Left lobe of liver (tissue), 2 donors: Measurements from ENCODE around the gene SFN. TPM values are rescaled to one million over a fixed set of nuclear protein-coding genes. Genes with fewer than 3 reads are reported as not detected.
"Not testable (repeated sequence)": the region's sequence is repeated elsewhere in the genome, so short reads cannot be mapped to it uniquely, and the experiment has no call there.

Experiments used
- ATAC-seq: fragments of 200-7000 bp; cut with Tn5 transposase; one replicate; pipeline ENCODE4 v1.9.1; 2020; ENCODE audit warnings: mild to moderate bottlenecking, moderate library complexity
- DNase-seq: peaks from one replicate; pipeline ENCODE4 v3.0.0-alpha.2; 2020; ENCODE audit warnings: low spot score
- total RNA-seq: library from RNA; stranded (reverse); gene quantifications from one replicate; pipeline ENCODE4 v1.2.1, GENCODE V29; 2021
- donor health status: DM: no; HTN: no; CAD: no; lungs with moderate emphysema.
- donor health status: DM: no; HTN: yes; CAD: no.

The SFN gene
- 0.40 TPM for total RNA-seq

GRCh38 chr1:26862781-26863684 is at the start of gene SFN:
SFN (plus strand) TSS chr1:26863149; CDS start chr1:26863213, 64 bp downstream.
- DNase-seq (no peak), ATAC-seq (no peak)

- ATAC-seq (no peak), DNase-seq (no peak)
Measured at GRCh38 chr1:26814377-26814776, 48.6 kb upstream of the SFN start.

- DNase-seq (no peak), ATAC-seq (no peak)
Measured at GRCh38 chr1:26814893-26815292, 48.1 kb upstream of the SFN start.

GRCh38 chr1:26820784-26821269 is 42.1 kb upstream of the SFN start:
- ATAC-seq (peak; percentile 67), DNase-seq (no peak)

- ATAC-seq (no peak), DNase-seq (no peak)
Measured at GRCh38 chr1:26822737-26823395, 40.1 kb upstream of the SFN start.

DNA sequence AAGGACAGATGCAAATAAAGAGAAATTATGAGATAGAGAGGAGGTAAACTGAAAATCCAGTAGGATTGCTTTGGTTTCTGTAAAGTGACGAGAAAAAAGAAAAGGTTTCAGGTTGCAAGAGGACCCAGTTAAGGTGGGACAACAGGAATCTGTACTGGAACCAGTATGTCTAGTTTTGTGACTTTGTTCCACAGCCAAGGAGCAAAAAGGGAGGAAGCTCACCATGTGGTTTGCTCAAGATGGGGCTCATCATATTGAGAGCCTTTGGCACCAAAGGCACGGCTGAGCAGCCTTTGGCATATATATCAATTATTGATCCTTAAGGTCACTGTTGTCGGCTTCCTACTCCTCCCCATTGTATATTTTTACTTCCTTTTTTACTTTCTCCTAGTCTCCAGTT is 38.2 kb upstream of the SFN start:
- ATAC-seq (no peak), DNase-seq (no peak)

DNA sequence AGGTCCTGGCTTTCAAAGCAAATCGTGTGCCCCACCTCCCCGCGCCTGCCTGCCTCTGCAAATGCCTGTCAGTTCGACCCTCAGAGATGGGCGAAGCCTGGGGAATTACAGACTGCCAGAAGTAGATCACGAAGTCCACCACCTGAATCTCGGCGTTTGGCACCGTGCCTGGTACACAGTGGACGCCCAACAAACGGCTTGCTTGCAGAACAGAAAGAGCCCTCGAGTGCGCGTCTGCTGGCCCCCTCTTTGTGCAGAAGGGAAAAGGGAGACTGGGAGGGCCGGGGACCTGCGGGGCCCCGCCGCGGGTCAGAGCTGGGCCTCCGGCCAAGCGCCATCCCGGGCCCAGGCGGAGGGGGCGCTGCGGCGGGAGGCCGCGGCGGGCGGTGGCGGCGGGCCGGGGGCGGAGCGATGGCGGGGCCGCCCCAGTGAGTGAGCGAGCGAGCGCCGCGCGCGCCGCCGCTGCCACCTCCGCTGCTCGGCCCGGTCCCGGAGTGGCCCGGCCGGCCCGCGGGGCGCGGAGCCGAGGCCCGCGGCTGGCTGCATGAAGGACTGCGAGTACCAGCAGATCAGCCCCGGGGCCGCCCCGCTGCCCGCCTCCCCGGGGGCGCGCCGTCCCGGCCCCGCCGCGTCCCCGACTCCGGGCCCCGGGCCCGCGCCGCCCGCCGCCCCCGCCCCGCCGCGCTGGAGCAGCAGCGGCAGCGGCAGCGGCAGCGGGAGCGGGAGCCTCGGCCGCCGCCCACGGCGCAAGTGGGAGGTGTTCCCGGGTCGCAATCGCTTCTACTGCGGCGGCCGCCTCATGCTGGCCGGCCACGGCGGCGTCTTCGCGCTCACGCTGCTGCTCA is 36.5 kb upstream of the SFN start, which contains the start of gene ZDHHC18:
Gene ZDHHC18, plus strand, starts transcription at position 428 of the 845 bp plus-strand sequence. Its CDS starts 117 bp downstream, at position 545.
- ATAC-seq (peak; percentile 90), DNase-seq (peak; percentile 83)

DNA sequence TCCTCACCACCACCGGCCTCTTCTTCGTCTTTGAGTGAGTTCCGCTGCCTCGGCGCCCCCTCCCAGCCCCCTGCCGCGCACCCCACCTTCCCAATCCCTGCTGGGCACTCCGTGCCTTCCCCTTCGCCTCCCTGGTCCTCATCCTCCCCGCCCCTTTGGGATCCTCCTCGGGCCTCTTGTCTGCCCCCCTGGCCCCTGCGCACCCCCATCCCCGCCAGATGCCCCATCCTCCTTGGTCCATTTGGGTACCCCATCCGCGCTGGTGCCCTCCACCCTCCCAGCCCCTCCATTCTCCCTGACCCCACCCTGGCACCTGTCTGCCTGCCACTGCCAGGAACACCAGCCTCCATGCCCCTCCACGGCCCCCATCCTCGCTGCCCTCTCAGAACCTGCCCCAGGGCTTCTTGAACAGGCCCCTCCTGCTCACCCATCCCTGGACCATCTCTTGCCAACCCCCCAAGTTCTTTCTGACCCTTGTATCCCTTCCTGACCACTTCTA is 35.8 kb upstream of the SFN start:
- DNase-seq (no peak), ATAC-seq (no peak)

DNA sequence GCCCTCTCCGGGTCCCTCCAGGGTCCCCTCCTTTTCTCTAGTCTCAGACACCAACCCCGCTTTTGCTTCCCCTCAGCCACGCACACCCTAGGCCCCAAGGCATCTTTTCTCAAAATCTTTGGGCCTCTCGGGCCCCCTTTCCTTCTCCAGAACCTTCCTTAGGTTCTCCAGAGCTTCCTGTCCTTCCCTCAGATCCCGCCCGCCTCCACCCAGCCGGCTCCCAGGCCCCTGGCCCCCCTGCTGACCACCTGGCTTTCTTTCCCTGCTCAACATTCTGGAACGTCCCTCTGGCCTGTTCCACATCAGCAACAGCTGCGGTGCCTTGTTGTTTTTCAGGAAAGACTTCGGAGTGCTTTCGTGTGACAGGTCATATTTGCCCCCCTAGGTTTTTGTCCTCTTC is 35.3 kb upstream of the SFN start:
- ATAC-seq (no peak), DNase-seq (no peak)

DNA sequence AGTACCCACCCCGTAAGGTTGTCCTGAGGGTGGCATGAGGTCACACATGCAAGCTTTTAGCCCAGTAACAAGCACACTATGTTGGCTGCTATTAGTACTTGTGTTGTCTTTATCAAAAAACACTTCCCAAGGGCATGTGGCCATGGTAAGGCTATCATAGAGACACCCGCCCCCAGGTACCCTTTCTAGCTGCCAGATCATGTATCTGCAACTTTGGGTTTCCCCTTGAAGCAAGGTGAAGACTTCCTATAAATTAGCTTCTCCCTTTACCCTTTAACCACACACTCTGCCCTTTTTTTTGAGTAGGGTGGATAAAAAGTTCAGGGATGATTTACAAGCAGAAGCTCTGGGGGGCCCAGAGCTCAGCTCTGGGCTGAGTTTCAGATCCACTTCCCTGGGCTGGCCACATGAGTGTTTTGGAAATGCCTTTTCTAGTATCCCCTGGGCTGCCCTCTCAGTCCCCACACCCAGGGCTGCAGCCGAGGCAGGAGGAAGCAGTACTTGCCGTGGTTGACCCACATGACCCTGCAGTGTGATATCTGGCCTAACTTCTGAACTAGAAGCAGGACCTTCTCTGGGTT is 34.4 kb upstream of the SFN start:
- ATAC-seq: peak; percentile 4

DNA sequence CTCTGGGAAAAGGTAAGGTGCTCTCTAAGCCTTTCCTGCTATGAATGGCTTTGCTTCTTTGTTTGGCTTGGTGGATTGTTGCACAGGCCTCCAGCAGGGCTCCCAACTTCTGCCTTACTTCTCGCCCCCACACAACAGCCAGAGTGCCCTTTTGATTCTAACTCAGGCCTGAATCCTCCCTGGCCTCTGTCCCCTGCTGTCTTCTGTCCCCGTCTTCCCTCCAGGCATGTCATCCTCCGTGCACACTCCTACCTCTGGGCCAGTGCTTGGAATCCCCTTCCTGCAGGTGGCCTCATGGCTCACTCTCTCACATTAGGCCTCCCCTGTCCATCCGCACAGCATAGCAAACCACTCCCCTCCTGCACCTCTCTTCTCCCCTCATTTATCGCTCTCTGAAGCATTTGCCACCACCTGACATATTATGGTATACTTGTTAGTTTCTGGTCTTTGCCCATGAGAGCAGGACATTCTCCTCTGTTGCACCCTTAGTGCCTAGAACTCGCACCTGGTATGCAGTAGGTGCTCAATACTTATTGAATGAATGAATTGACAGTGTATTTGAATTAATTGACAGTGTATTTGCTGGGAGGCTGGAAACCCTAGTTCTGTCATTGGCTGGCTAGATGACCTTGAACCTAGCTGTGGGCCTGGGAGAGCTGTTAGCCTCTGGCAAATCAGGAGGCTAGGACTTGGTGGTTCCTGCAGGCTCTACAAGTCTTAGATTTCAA is 33.6 kb upstream of the SFN start:
- no peak for ATAC-seq
- no peak for DNase-seq

More for the DNA sequence above, 34.4 kb upstream of the SFN start:
- DNase-seq: no peak

GRCh38 chr1:26831059-26831458 is 31.9 kb upstream of the SFN start:
- ATAC-seq: no peak
- DNase-seq: no peak

DNA sequence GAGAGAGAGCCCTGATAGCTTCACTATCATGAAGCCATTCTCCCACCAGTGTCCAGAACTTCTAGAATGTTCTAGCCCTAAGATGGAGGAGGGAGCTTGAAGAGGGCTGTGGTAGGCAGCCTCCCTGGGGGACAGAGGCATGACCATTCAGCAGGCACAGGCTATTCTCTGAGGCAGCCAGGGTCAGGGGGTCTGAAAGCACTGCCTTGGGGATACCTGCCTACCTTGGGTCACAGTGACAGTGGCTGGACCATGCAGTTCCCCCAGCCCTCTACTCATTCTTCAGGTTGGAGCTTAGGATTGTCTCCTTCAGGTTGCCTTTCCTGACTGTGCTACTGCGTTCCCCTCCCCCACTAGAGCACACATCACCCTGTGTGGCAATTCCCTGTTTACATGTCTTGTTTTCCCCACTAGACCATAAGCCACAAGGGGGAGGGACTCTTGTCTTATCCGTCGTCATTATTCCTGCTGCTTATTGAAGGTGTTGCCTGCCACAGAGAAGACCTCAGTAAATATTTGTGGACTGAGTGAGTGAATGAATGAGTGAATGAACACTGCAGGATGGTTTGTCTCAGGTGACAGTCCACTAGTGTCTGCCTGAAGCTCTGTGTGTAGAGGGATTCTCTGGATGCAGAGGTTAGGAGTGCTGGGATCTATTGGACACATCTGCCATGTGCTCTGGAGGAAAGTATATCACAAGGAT is 31.3 kb upstream of the SFN start:
- DNase-seq: peak; percentile 71
- peak; percentile 85 for ATAC-seq

DNA sequence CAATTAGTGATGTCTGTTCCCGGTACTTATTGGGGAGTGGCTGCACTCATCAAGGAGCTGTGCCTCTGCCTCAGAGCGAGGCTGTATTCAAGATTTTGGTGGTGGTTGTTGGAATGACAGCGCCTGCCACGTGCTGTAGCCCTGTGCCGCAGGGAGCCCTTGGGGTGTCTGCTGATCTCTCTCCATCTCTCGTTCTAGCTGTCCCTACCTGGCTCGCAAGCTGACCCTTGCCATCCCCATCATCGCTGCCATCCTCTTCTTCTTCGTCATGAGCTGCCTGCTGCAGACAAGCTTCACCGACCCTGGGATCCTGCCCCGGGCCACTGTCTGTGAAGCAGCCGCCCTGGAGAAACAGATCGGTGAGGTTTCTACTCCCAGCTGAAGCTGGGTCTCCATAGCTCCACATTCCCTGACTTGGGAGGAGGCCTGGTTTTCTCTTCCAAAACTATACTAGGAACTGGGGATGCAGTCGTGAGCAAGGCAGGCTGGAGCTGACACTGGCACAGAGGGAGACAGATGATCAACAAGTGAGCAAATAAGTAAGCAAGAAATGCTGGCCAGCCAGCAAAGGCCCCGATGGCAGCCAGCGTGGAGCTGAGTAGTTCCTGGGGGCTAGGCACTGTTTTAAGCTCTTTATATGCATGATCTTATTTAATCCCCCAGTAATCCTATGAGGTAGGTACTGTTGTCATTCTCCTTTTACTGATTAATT is 30.5 kb upstream of the SFN start:
- ATAC-seq (peak; percentile 8), DNase-seq (no peak)

DNA sequence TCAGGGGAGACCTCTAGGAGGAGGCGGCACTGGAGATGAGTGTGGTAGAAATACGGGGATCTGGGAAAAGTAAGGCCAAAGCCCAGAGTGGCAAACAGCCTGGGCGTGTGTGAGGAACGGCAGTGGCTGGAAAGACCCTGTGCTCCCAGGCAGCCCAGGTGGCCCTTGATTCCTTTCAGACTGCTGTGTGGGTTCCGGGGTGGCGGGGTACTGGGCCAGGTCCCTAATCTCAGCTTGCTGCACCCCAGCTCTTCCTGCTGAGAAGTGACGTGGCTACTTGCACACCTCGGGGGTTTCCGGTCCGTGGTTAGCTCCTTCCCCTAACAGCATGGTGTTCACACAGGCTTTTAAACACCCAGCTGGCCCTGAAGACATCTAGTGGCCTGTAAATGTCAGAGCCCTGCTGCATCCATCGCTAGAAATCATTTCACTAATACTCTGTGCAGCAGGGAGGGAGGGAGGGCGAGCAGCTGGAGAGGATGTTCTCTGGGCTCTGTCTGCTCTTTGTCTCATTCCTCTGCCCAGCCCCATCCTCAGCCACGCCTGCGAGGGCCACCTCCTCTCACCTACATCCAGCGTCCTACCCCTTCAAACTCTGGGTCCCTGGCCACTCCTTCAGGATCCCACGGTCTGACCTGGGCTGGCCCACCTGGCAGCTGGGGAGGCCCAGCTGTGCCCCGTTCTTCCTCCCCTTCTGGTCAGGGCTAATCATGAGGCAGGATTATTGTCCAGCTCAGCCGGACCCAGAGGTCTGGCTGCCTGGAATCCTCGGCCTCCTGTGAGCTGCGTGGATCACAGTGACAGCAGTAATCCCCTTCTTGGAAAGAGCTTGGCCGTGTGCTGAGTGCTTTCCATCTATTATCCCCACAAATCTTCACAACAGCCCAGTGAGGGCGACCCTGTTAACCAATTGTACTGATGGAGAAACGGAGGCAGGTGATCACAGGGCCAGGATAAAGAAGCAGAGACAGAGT is 29.2 kb upstream of the SFN start:
- no peak for ATAC-seq
- no peak for DNase-seq

GRCh38 chr1:26837665-26838064 is 25.3 kb upstream of the SFN start:
- not testable (repeated sequence) for ATAC-seq

More at GRCh38 chr1:26837665-26838064, 25.3 kb upstream of the SFN start:
- not testable (repeated sequence) for DNase-seq
